ENCODE measurements around the gene TLE2.

The TLE2 gene

DNA sequence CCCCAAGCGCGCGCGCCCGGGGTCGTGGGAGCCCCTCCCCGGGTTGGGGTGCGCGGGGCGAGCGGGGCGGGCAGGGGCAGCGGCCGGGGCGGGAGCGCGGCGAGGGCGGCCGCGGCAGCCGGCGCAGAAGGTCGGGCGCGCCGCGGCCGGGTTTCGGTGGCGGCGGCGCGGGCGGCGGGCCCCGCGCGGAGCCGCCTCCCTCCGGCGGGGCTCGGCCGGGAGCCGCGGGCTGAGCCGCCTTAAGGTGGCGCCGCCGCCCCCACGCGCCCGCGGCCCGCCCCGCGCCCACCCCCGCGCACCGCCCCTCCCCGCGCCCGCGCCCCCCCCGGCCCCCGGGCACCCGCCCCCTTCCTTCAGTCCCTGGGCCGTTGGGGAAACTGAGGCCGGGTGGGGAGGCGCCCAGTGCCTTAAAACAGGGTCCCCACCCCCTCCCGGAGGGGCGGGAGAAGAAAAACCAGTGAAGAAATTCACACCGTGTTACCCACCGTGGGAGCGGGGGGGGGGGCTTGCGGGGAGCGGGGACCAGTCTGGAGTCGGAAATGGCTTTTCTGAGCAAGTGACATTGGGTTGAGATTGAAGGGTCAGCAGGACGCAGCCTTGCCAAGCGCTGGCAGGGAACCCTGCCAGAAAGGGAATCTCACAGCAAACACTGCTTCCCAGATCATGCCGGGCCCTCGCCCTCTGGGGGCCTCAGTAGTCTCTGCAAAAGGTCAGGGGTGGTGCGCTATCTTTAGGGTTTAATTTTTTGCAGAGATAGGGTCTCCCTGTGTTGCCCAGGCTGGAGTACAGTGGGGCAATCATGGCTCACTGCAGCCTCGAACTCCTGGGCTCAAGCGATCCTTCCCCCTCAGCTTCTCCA is at the start of gene TLE2:
TSS of gene TLE2 (minus strand) at position 216 of the 859 bp plus-strand sequence. CDS start 376 bp downstream, outside the sequence.
- DNase-seq, result no peak

DNA sequence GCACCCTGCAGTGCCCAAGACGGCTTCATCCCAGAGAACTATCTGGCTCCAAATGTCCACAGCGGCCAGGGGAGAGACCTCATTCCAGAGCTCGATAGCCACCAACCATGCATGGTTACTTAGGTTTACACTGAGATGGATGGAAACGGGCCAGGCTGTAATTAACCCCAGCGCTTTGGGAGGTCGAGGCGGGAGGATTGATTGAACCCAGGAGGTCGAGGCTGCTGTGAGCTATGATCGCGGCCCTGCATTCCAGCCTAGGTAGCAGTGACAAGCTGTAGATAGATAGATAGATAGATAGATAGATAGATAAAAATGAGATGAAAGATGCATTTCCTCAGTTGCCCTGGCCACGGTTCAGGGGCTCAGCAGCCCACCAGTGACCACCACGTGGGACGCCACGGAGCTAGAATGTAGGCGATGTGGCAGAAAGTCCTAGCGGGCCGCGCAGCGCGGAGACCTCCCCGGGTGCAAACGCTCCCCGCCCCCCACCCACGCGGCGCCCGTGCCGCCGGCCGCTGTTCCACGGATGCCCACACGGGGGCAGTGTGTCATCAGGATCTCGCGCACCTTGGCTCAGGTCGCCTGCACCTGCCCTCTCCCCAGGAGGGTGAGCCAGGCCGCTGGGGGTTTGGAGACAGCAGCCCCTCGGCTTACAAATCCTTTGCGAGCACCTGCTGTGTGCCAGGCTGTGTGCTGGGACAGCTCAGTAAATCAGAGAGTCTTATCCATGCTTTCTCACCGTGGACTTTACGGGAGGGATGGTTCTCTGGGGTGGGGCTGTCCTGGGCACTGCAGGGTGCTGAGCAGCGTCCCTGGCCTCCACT is 46.7 kb upstream of the TLE2 start:
- DNase-seq, result peak; percentile 77

DNA sequence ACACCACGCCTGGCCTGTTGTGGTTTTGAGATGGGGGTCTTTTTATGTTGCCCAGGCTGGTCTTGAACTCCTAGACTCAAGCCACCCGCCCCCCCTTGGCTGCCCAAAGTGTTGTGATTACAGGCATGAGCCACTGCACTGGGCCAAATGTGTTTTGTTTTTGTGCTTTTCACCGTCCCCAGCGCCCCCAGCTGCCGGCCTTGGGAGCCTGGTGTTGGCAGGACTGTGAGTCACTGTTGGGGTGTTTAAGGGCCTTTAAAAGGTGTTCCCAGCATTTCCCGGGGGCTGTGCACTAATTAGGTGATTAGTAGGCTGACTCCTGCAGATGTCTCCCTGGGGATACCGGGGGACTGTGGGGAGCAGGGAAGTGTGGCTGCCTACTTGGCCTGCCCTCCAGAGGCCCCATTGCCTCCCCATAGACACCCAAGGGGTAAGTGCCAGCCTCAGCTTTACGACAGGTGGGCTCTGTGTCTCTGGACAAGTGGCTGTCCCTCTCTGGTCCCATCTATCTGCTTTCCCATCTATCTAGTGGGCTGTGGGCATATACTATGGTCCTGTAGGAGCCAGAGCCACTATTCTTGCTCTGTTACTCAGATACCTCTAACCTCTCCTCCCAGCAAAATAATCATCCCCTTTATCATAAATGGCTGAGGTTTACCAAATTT is 45.0 kb upstream of the TLE2 start:
- peak; percentile 48 for DNase-seq

DNA sequence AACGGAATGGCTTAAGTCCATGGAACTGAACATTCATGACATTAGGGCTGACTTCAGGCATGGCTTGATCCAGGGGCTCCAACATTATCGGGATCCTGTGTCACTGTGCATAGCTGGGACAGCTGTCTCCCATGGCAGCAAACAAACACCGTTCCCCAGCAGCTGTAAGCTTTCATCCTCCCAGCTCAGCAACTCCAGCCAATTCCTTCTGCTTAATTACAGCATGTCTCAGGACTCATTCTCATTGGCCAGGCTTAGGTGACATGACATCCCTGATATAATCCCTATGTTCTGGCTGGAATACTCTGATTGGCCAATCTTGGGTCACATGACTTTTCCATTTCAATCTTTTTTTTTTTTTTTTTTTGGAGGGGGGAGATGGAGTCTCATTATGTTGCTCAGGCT is 44.1 kb upstream of the TLE2 start:
- peak; percentile 84 for DNase-seq

DNA sequence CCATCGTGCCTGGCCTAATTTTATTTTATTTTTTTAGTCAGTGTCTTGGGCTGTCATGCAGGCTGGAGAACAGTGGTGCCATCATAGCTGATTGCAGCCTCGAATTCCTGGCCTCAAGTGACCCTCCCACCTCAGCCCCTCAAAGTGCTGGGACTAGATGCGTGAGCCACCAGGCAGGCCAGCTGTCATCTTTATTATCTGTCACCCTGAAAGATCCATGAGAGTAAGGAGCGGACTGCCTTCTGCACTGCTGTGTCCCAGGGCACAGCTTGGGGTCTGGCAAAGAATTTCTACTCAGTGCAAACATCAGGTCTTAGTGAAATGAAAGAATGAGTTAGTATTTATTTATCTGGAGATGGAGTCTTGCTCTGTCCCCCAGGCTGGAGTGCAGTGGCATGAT is 42.7 kb upstream of the TLE2 start:
- DNase-seq, result no peak

DNA sequence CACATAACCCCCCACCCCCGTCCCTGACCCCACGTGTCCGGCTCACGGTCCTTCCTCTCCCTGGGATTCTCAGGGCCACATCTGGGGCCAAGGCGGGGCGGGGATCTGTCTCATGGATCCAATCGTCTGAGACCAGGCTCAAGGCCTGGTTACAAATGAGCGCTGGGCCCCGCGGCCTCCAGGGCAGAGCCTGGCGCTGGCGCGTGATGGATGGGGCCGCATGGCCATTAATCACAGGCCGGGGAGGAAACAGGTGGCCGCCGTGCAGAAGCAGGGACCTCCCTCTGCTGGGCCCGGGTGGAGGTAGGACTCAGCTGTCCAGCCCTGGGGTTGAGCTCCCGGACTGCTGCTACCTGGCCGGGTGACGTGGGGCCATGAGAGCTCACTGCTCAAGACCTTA is 39.0 kb upstream of the TLE2 start:
- no peak for DNase-seq

DNA sequence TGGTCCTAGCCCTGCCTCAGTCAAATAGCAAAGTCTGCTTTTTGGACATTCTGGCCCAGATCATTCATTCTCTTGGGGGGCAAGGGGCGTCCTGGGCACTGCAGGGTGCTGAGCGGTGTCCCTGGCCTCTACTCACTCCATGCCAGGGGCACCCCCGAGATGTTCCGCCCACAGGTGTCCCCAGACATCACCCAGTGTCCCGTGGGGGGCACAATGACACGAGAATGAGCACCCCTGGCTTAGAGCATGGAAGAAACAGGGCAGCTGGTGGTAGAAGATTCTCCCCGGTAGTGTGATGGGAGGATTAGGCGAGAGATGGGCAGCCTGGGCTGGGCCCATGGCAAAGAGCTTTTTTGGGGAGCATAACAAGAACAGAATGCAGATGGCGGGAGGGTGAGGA is 38.5 kb upstream of the TLE2 start:
- no peak for DNase-seq

DNA sequence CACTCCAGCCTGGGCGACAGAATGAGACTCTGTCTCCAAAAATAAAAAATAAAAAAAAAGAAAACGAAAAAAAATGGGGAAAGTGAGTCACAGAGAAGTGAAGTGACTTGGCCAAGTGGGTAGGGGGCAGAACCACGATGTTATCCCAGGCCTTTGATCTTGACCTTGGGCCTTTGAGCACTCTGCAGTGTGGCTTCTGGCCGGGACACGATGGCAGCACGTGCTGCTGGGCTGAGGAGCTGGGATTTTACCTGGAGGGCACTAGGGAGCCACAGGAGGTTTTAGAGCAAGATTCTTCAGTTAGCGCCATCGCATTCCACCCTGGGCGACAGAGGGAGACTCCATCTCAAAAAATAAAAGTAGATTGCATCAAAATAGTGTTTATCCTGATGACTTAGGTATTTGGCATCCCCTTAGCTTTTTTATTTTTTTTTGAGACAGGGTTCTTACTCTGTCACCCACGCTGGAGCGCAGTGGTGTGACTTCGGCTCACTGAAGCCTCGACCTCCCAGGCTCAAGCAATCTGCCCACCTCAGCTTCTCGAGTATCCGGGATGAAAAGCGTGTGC is 37.5 kb upstream of the TLE2 start:
- no peak for DNase-seq

DNA sequence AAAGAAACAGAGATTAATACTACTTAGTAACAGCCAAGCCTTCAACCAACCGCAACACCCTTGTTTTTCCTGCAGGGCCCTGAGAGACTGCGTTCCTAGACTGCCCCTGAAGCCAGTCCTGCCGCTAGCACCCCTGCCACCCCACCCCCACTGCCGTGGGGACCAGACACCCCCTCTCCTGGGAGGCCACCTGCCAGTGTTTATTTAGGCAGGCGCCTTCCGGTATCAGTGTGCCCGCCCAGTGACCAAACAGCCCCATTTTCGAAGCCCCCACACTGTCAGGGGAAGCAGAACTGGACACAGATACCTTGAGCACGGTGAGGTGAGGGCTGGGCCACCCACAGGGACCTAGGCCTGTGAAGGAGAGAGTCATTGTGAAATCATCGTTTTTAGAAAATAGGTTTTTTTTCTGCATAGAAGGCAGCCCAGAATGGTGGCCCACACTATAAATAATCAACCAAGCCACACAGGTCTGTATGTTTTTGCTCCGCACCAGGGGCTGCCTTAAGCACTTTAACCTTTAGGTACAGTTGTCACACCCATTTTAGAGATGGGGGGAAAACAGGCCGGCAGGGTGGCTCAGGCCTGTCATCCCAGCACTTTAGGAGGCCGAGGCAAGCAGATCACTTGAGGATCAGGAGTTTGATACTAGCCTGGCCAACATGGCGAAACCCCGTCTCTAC is 36.7 kb upstream of the TLE2 start:
- DNase-seq, result peak; percentile 42

DNA sequence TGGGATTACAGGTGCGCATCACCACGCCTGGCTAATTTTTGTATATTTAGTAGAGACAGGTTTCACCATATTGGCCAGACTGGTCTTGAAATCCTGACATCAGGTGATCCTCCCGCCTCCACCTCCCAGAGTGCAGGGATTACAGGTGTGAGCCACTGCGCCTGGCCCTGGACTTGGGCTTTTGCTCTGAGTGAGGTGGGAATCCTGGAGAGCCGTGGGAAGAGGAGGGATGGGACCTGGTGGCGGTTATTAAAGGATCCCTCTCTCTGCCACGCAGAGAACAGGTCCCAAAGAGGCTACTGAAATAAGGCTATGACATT is 34.9 kb upstream of the TLE2 start:
- no peak for DNase-seq

DNA sequence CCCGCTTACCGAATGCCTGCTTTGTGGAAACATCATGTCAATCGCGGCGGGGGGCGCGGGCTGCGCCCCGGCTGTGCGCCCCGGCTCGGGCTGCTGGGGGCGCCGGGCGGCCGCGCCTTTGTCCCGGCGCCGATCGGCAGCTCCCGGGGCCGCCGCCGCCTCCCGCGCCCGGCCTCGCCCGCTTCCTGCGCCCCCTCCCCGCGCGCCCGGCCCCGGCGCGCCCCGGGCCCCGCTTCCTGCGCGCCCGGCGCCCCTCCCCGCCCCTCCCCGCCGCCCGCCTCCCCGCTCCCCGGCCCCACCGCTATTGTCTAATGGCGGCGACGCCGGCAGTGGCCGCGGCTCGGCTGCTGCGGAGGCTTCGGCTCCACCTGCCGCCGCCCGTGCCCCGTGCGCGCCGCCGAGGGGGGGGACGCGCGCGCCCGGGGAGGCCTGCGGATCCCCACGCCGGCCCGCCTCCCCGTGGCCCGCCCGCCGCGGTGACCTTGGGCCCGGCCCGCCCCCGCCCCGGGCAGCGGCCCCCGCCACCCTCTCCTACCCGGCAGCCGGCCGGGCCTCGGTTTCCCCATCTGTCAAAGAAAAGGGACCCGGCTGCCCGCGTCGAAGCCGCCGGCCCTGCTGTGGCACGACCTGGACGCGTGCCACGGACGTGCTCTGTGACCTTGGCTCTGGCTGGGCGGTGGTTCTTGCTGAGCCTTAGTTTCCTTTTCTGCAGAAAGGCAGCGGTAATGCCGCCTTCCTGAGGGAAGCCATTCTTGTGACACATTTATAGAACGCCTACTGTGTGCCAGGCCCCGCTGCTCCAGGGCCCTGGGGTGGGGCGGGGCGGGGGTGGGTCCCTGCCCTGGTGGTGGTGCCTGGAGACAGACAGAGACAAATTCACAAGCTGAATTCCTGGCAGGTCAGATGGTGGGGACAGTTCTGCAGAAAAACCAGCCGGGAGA is 33.4 kb upstream of the TLE2 start, which contains the start of gene TLE5:
TSS of gene TLE5 (minus strand) at position 331 of the 941 bp plus-strand sequence. CDS start at position 36, 295 bp downstream.
- DNase-seq, result peak; percentile 52

DNA sequence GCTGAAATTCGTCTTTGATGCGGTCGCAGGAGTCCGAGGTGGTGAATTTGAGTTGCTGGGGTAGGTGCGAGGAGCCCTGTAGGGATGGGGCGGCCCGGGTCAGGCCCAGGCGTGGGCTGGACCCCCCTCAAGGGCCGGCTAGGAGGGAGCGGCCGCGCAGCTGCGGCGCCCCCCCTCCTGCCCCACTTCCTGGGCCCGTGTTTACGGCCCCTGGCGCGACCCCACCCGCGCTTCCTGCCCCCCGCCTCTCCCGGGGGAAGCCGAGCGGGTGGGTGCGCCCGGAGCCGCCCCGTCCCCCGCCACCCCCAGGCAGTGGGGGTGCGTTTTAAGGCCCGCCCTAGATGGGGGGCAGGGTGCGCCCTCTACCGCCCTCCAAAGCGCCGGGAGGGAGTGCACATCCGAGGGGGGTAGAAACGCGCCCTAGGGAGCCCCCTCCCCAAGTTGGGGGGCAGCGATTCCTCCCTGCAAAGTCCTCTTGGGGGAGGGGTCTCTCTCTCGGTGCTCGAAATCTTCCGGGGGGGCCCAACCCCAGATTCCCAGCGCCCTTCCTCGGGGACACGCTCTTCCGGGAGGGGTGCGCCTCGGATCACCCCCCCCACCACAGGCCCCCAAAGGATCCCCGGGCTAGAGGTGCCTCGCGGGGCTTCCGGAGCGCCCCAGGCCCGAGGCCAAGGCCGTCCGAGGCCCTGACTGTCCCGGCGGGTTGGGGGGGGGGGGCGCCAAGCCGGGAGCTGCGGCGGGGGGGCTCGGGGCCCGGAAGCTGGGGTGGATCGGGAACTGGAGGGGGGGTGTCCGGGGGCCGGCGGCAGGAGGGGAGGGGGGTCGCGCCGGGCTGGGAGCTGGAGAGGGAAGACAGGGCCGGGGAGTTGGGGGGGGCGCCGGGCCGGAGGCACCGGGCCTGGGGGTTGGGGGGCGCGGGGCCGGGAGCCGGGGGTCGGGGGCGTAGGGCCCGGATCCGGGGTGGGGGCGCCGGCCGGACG is 32.4 kb upstream of the TLE2 start:
- no peak for DNase-seq

DNA sequence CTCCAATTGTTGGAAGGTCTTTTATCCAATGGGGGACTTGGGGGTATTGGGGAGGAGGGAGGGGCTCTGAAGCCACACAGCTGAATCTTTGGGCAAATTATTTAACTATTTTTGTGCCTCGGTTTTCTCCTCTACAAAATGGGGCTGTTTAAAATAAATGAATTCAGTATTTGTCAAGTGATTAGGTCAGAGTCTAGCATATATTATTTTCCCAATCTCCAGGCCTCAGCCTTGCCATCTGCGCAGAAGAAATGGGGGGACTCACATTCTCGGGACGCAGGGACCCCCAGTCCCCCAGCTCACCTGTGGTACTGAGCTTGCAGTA is 31.7 kb upstream of the TLE2 start:
- no peak for DNase-seq

DNA sequence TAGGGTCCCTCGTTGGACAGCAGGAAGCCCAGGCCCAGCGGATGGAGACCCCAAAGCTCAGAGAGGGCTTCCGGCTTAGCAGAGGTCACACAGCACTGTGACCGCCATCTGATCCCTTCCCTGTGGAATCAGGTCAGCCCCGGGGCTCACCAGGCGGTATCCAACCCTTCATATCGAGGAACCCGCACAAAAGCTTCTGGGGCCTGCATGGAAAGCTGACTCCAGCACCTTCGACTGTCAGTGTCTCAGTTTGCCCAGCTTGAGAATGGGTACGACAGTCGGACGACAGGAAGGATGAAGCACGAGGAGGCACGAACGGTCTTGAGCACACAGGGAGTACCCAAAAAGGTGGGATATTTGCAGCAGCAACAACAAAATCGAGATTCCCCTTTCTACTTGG is 30.6 kb upstream of the TLE2 start:
- DNase-seq, result no peak

DNA sequence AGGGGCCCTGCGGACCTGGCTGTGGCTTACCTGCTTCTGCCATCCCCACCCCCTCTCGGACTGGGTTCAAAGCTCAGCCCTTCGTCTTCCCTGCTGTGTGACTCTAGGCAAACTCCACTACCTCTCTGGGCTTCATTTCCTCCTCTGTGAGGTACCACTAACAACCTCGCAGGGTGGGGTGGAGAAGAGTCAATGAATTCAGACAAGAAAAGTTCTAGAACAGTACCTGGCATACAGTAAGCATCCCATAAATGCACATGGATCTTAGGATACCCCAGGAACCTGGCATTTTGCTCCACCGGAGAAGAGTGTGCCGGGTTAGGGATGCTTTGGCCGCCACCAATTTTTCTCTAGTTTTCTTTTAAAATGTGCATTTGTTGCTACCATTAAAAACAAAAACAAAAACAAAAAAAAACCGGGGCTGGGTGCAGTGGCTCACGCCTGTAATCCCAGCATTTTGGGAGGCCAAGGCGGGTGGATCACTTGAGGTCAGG is 29.8 kb upstream of the TLE2 start:
- no peak for DNase-seq

DNA sequence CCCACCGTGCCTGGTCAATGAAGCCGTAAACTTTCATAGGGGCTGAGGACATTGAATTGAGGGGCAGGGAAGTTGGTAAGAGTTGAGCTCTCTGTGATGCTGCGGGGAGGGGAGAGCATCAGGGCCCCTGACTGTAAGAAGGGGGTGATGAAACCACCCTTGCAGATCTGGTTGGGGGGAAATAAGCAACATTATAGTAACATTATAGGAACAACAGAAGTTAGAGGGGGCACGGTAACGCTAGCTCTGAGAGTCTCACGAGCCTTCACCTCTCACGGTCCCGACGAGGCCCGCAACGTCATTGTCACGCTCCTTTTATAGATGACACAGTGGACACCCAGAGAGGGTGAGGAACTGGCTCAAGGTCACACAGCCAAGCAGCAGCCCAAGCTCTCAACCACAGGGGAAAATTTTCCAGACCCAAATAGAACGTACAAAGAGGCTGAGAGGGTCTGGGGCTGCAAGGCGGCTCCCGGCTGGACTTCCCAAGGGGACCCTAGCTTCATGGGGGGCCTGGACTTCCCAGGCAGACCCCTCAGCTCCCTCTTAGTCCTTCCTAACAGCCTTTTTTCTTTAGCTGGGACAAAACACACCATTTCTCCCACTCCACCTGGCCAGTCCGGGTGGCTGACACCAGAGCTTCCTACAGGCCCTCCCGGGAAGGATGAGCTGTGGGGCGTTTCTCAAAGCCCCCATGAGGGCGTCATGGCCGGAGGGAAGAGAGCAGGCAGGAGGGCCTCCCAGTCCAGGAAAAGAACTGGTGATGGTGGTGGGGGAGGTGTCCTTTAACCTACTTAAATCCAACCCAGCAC is 29.1 kb upstream of the TLE2 start:
- DNase-seq, result no peak

DNA sequence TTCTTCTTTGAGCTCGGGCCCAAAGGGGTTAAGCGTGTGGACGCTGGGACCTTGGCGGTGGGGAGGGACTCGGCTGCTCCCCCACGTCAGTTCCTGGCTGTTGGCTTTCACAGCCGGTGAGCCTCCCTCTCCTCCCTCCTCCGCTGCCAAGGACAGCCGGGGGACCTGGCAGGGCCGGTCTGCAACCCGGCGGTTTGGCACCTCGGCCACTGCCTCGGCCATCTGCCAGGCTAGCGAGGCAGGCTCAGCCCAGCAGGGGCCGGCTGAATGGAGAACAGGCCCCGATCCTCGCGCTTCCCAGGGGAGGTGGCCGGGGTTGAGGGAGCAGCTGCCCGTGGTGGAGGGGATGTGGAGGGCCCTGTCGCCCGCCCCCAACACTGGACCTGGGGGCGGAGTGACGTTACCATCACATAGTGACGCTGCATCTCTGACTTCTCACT is 28.2 kb upstream of the TLE2 start:
- no peak for DNase-seq

DNA sequence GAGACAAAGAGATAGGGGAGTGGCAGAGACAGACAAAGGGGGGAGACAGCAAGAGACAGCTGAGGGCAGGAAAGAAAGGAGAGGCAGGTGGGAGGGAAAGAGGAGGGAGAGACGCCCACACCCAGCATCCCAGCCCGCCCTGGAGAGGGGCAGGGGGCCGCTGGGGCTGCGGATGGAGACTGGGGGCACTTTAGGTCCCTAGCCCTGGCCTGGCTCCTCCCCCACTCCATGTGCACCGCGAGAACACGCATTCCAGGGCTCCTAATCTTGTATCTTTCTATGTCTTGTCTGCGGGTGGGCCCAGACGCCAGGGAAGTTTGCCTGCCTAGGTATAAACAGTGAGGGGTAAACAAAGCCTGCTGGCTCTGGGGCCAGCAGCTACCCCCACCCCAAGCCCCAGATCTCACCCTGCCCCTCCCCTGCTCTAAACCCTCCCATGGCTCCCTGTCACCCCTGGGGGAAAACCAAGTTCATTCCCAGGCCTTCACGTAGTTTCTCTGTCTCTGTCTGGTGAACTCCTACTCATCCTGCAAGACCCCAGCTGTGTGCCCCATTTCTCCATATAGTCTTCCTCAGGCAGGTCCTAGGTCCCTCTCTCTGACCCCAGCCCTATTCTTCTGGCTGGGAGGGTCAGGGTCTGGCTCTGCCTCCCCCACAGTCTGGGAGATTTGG is 27.5 kb upstream of the TLE2 start:
- DNase-seq, result no peak
